OCI-LY1 (cell line): ENCODE data around the gene L3MBTL3.

Experiments
- H2AFZ ChIP-seq: fragments of 200-600 bp; sonication (generic), shearing (Covaris generic); 2 replicates; pipeline ENCODE4 v1.6.0; 2014; ENCODE audit warnings: antibody characterized with exemption, mild to moderate bottlenecking, low read length
- H3F3A ChIP-seq: fragments of 200-600 bp; sonication (generic), shearing (Covaris generic); 2 replicates; pipeline ENCODE4 v1.6.0; 2014; ENCODE audit warnings: mild to moderate bottlenecking, antibody characterized with exemption, low read length, moderate library complexity; ENCODE audit not compliant: insufficient read depth
- H3K27ac ChIP-seq: fragments of 200-600 bp; sonication (generic); 2 replicates; pipeline ENCODE4 v1.5.1; 2014; ENCODE audit warnings: low read length, mixed run types, mild to moderate bottlenecking, low read depth; ENCODE audit not compliant: poor library complexity, severe bottlenecking
- H3K27me3 ChIP-seq: fragments of 200-600 bp; sonication (generic); 2 replicates; pipeline ENCODE4 v1.6.0; 2014; ENCODE audit warnings: antibody characterized with exemption, mild to moderate bottlenecking, low read length, moderate library complexity; ENCODE audit not compliant: insufficient read depth
- H3K36me3 ChIP-seq: fragments of 200-600 bp; sonication (generic); 2 replicates; pipeline ENCODE4 v1.6.1; 2014; ENCODE audit warnings: mild to moderate bottlenecking, antibody characterized with exemption, low read length, moderate library complexity, mixed read lengths; ENCODE audit not compliant: insufficient read depth
- H3K4me1 ChIP-seq: fragments of 200-600 bp; sonication (generic); 2 replicates; pipeline ENCODE4 v1.5.1; 2014; ENCODE audit warnings: mild to moderate bottlenecking, low read length, moderate library complexity; ENCODE audit not compliant: insufficient read depth, severe bottlenecking
- H3K4me2 ChIP-seq: fragments of 200-600 bp; sonication (generic), shearing (Covaris generic); 2 replicates; pipeline ENCODE4 v1.6.1; 2014; ENCODE audit warnings: low read length
- H3K4me3 ChIP-seq: fragments of 200-600 bp; sonication (generic); 2 replicates; pipeline ENCODE4 v1.5.1; 2014; ENCODE audit warnings: low read length, low read depth, mild to moderate bottlenecking, mixed read lengths; ENCODE audit not compliant: poor library complexity, severe bottlenecking
- H3K79me2 ChIP-seq: fragments of 200-600 bp; shearing (Covaris generic); 2 replicates; pipeline ENCODE4 v1.6.1; 2016; ENCODE audit warnings: mixed run types, low read length, mixed read lengths; ENCODE audit not compliant: insufficient read depth
- H3K9ac ChIP-seq: fragments of 200-600 bp; sonication (generic), shearing (Covaris generic); 2 replicates; pipeline ENCODE4 v1.6.1; 2014; ENCODE audit warnings: mild to moderate bottlenecking, low read length, mixed read lengths
- H3K9me2 ChIP-seq: fragments of 200-600 bp; sonication (generic), shearing (Covaris generic); 2 replicates; pipeline ENCODE4 v1.6.1; 2014; ENCODE audit warnings: low read depth, mild to moderate bottlenecking, low read length, mixed read lengths
- H3K9me3 ChIP-seq: fragments of 200-600 bp; shearing (Covaris generic); 2 replicates; pipeline ENCODE4 v1.6.1; 2014; ENCODE audit warnings: low read length, mixed read lengths
- H4K20me1 ChIP-seq: fragments of 200-600 bp; sonication (generic), shearing (Covaris generic); 2 replicates; pipeline ENCODE4 v1.6.0; 2016; ENCODE audit warnings: mild to moderate bottlenecking, low read length; ENCODE audit not compliant: insufficient read depth
- CTCF ChIP-seq: fragments of 200-600 bp; sonication (generic), shearing (Covaris generic); IDR thresholded peaks from 2 replicates; pipeline ENCODE4 v1.5.1; 2017; ENCODE audit warnings: mild to moderate bottlenecking, antibody characterized with exemption, low read length, moderate library complexity, mixed read lengths
- EZH2 ChIP-seq: fragments of 200-600 bp; sonication (generic), shearing (Covaris generic); IDR thresholded peaks from 2 replicates; pipeline ENCODE4 v1.8.0; 2017; ENCODE audit warnings: borderline replicate concordance, mixed run types, mild to moderate bottlenecking, antibody characterized with exemption, low read length, moderate library complexity, mixed read lengths

The L3MBTL3 gene

DNA sequence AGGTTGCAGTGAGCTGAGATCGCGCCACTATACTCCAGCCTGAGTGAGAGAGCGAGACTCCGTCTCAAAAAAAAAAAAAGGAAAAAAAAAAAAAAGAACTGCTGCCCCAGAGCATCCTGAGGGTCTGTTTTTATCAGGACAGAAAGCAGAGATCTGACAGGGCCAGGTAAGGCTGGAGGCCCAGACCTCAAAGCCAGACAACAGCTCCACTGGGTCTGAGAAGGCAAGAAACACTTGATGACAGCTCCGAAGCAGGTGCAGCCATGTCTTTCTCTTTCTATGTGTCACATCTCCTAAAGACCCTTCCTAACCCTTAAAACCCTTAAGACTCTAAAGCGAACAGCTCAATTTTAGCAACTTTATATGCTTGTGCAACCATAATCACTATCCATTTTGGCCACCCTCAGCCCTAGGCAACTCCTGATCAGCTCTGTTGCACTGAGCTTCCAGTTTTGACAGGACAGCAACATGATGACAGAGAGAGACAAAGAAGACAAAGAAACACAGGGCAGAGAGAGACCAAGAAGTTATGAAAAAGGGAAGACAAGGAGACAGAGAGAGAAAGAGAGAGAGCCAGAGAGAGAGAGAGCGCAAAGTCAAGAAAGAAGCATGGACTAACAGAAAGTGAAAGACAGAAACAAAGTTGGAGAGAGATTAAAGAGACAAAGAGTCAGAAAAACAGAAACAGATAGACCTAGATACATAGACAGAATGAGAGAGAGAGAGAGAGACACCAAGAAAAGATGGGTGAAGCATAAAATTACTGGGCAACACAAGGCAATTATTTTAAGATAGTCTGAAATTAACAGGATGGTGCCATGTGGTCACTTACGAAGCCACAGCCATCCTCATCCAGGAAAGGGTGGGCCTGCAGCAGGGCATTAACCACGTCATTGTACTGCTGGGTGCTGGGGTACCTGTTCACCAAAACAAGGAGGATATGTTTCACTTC lies 165.2 kb downstream of the L3MBTL3 start:
- H3K9me2 ChIP-seq, result no peaks in the 10 kb centered on the region

DNA sequence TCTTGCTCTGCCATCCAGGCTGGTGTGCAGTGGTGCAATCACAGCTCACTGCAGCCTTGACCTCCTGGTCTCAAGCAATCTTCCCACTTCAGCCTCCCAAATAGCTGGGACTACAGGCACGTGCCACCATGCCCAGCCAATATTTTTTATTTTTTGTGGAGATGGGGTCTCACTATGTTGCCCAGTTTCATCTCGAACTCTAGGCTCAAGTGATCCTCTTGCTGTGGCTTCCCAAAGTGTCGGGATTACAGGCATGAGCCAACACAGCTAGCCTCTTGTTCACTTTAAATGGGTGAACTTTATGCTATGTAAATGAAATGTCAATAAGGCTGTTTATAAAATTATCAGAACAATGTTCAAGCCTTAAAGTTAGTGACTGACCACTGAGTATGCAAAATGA lies 167.3 kb downstream of the L3MBTL3 start:
- TF ChIP-seq EZH2 (no peak), CTCF (no peak)
- Histone ChIP-seq H3K27ac (no peak overlapping the region), H4K20me1 (no peaks in the 10 kb centered on the region), H3K27me3 (no peaks in the 10 kb centered on the region), H3K36me3 (no peaks in the 10 kb centered on the region), H2AFZ (no peak overlapping the region), H3K4me2 (no peak overlapping the region), H3K9ac (no peak overlapping the region), H3F3A (no peaks in the 10 kb centered on the region), H3K9me3 (no peaks in the 10 kb centered on the region), H3K9me2 (no peaks in the 10 kb centered on the region), H3K4me1 (no peaks in the 10 kb centered on the region), H3K4me3 (no peak overlapping the region), H3K79me2 (no peaks in the 10 kb centered on the region)

More for the DNA sequence above, 165.2 kb downstream of the L3MBTL3 start:
- H3K79me2 ChIP-seq, result no peaks in the 10 kb centered on the region
- no peaks in the 10 kb centered on the region for H3K9me3 ChIP-seq
- H3K9ac ChIP-seq, result no peak overlapping the region
- TF ChIP-seq CTCF (no peak), EZH2 (no peak)
- no peaks in the 10 kb centered on the region for H4K20me1 ChIP-seq
- no peak overlapping the region for H3K27ac ChIP-seq
- H3F3A ChIP-seq, result no peaks in the 10 kb centered on the region
- H3K4me2 ChIP-seq, result no peak overlapping the region
- H3K36me3 ChIP-seq, result no peaks in the 10 kb centered on the region
- H2AFZ ChIP-seq, result no peak overlapping the region
- H3K4me1 ChIP-seq, result no peaks in the 10 kb centered on the region
- H3K4me3 ChIP-seq, result no peak overlapping the region
- H3K27me3 ChIP-seq, result no peaks in the 10 kb centered on the region

- no peak overlapping the region for H3K27ac ChIP-seq
- H3K4me1 ChIP-seq, result no peaks in the 10 kb centered on the region
- no peak overlapping the region for H3K4me3 ChIP-seq
- H3K79me2 ChIP-seq, result no peaks in the 10 kb centered on the region
- H3K9ac ChIP-seq, result no peak overlapping the region
- H2AFZ ChIP-seq, result no peak overlapping the region
- H3K36me3 ChIP-seq, result no peaks in the 10 kb centered on the region
- H3K27me3 ChIP-seq, result no peaks in the 10 kb centered on the region
- H3K9me2 ChIP-seq, result no peaks in the 10 kb centered on the region
- H3K4me2 ChIP-seq, result no peak overlapping the region
- no peaks in the 10 kb centered on the region for H3K9me3 ChIP-seq
- no peaks in the 10 kb centered on the region for H4K20me1 ChIP-seq
- H3F3A ChIP-seq, result no peaks in the 10 kb centered on the region
- no peak for TF ChIP-seq CTCF
- TF ChIP-seq EZH2, result no peak
Observed at GRCh38 chr6:130187335-130188206, 169.2 kb downstream of the L3MBTL3 start.
